Right atrium auricular region (tissue), 2 donors: ENCODE measurements around the gene IL9. TPM values are rescaled to one million over a fixed set of nuclear protein-coding genes. Genes with fewer than 3 reads are reported as not detected.

Experiments
- DNase-seq: peaks from one replicate; pipeline ENCODE4 v3.0.0-alpha.2; 2019; ENCODE audit warnings: low spot score
- H3K27ac ChIP-seq, 2 donors: fragments of 200-600 bp; sonication (generic); 1 replicate in 1 of 2; 2 replicates in 1 of 2; pipeline ENCODE4 v1.5.1; 2016 to 2019
- H3K27me3 ChIP-seq, 2 donors: fragments of 200-600 bp; sonication (generic); one replicate each; pipeline versions ENCODE4 v1.5.1 to v1.6.0; 2017 to 2019
- H3K36me3 ChIP-seq: fragments of 200-600 bp; sonication (generic); one replicate; pipeline ENCODE4 v1.5.1; 2016
- H3K4me1 ChIP-seq, 2 donors: fragments of 200-600 bp; sonication (generic); one replicate each; pipeline versions ENCODE4 v1.5.1 to v1.6.0; 2017 to 2019
- H3K4me3 ChIP-seq, 2 donors: fragments of 200-600 bp; sonication (generic); 1 replicate in 1 of 2; 2 replicates in 1 of 2; pipeline ENCODE4 v1.5.1; 2017 to 2019; ENCODE audit warnings: mild to moderate bottlenecking in 1 of 2, moderate library complexity in 1 of 2
- H3K9me3 ChIP-seq, 2 donors: fragments of 200-600 bp; sonication (generic); one replicate each; pipeline ENCODE4 v1.5.1; 2019
- total RNA-seq, 2 donors: library from RNA; depleted of rRNA; stranded (reverse); fragments of >200 nt; gene quantifications; one replicate each; pipeline ENCODE4 v1.1.0, GENCODE V29; 2016
- TF ChIP-seq, protein P1 (sequence below), 2 donors: fragments of 200-600 bp; sonication (generic); IDR thresholded peaks; one replicate each; pipeline ENCODE4 v1.5.1; 2019; ENCODE audit warnings: antibody characterized with exemption in 2 of 2

The IL9 gene
- total RNA-seq, 2 donors from 2014 or later, result not detected

DNA sequence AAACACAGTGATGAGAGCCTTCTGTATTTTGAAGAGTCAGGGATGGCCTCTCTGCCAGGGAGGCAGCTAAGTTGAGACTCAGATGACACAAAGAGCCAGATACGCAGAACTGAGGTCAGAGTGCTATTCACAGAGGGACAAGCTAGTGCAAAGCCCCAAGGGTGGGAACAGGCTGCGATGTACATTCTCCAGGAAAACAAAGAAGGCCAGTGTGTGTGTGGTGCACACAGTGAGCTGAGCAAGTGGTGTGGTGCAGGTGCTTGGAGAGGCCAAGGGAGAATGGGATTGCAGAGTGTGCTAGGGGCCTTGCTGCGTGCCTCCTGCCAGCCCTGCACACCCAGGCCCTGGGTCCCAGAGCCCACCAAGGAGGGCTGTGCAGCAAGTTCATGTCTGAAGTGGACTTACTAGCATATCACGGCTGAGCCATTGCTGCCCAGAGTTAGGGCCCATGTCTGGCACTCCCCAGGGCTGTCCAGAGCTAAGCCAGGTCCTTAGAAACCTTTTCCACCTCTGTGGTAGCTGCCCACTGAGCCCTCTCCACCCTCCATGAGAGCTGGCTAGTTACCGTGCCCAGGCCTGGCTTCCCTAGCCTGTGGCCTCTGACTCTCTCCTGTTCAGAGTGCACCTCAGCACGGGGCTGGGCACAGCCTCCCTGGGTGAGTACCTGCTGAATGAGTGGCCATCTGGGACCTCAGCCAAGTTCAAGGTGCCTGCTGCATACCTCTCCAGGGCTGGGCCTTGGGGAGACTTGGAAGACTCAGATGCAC is 51.9 kb downstream of the IL9 start:
- Histone ChIP-seq H3K4me3 (no peak overlapping the region), H3K27ac (no peak overlapping the region), H3K36me3 (no peaks in the 10 kb centered on the region), H3K27me3 (no peaks in the 10 kb centered on the region), H3K4me1 (no peaks in the 10 kb centered on the region), H3K9me3 (no peaks in the 10 kb centered on the region)
- TF ChIP-seq, protein P1, sequence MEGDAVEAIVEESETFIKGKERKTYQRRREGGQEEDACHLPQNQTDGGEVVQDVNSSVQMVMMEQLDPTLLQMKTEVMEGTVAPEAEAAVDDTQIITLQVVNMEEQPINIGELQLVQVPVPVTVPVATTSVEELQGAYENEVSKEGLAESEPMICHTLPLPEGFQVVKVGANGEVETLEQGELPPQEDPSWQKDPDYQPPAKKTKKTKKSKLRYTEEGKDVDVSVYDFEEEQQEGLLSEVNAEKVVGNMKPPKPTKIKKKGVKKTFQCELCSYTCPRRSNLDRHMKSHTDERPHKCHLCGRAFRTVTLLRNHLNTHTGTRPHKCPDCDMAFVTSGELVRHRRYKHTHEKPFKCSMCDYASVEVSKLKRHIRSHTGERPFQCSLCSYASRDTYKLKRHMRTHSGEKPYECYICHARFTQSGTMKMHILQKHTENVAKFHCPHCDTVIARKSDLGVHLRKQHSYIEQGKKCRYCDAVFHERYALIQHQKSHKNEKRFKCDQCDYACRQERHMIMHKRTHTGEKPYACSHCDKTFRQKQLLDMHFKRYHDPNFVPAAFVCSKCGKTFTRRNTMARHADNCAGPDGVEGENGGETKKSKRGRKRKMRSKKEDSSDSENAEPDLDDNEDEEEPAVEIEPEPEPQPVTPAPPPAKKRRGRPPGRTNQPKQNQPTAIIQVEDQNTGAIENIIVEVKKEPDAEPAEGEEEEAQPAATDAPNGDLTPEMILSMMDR (IDR thresholded peaks at IDR 0.05), result no peak
- no peak for DNase-seq

DNA sequence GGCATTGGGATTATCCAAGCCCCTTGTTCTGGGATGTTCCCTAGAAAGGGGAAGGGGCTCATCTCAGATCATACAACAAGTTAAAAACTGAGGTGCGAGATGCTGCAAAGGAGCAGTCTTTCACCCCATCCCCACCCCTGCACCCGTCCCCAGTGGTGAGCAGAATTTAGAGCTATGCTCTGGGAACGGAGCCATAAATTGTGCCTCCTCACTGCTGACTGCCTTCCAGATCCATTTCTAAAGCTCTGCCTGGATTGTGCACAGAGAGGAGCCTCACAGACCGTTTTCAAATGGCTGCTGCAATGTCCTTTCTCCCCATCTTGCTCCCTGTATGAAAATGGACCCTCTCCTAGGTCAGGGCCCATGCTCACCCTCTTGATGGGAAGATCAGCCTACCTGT is 52.9 kb downstream of the IL9 start:
- Histone ChIP-seq H3K4me3 (no peak overlapping the region), H3K27ac (no peak overlapping the region), H3K9me3 (no peaks in the 10 kb centered on the region), H3K4me1 (no peaks in the 10 kb centered on the region), H3K36me3 (no peaks in the 10 kb centered on the region), H3K27me3 (no peaks in the 10 kb centered on the region)
- DNase-seq, result no peak
- TF ChIP-seq, protein P1 (IDR thresholded peaks at IDR 0.05), result no peak

Other genes starting within 250 kb of the IL9 start
- gene SLC25A48, start 61.2 kb downstream of the IL9 start, total RNA-seq, result not detected
- not detected for gene LECT2, start 59.1 kb upstream of the IL9 start, total RNA-seq
- 10 to 100 TPM; 30.4 to 65.0 TPM for gene TGFBI, start 133.1 kb upstream of the IL9 start, total RNA-seq
- gene SMAD5, start 237.0 kb upstream of the IL9 start, total RNA-seq, result 10 to 100 TPM; 25.0 to 26.7 TPM